ENCODE measurements around the gene ENC1.
A peak's percentile ranks its signal among the peaks of the same experiment; 100 is the strongest.

Gene ENC1

GRCh38 chr5:74630453-74631066, 10.0 kb downstream of the ENC1 start:
- no peak for DNase-seq

DNA sequence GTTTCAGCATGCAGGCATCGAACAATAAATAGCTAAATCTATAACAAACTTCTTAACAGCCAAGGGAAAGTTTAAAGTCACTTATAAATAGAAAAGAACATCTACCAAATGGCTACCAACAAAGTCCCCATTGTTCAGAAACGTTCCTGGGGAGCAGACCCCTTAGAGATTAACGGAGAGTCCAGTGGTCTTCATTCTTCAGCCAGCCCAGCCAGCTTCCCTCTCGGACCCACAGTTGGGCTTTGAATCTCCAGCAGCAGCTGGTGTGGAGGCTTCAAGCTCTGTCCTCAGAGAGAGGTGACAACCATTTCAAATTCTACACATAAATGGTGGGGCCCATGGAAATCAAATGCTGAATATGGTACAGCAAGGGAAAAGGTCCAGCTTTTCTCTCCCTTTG, 11.2 kb downstream of the ENC1 start:
- no peak for DNase-seq

DNA sequence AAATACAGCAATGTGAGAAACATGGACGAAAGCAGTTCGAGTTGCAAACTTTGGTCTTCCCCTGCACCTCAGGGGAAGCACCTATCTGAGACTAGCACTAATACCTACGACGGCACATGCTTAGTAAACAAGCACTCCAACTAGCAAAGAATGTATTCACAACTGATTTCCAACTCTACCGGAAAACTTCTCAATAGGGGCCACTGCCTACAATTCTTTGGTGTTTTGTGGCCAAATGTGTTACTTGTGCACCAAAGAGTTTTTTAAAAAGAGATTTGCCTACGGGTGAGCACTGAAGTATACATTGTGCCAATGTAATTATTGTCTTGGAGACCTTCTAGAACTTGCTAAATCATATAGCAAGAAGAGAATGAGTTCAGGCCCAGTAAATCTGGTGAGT, 12.2 kb downstream of the ENC1 start:
- DNase-seq, result no peak

DNA sequence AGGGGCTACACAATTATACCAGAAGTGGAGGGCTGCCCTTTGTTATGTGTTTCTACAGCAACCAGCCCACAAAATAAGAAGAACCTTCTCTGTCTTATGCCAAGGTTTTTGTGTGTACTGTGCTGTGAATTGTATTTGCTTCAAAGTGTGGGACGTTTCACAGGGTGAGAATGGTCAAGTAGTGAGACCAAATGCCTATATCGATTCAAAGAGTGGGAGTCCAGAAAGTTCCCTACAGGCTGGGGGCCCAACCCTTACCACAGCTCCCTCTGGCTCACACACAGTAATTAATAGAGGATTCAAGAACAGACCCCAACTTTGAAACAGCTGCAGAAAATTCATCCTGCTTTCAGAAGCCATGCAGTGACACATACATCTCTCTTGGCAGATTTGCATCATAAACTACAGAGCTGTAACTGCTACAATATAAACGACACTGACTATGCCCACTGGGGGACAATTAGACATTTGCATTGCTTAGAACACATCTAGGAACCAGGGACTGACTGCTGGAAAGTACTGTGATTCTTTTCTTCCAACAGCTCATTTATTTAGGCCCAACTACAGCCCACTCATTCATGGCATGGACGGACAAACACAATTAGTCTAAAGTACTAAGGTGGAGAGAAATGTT, 12.8 kb downstream of the ENC1 start:
- DNase-seq, result no peak

- no peak for DNase-seq
Observed at GRCh38 chr5:74626386-74627222, 13.9 kb downstream of the ENC1 start.

DNA sequence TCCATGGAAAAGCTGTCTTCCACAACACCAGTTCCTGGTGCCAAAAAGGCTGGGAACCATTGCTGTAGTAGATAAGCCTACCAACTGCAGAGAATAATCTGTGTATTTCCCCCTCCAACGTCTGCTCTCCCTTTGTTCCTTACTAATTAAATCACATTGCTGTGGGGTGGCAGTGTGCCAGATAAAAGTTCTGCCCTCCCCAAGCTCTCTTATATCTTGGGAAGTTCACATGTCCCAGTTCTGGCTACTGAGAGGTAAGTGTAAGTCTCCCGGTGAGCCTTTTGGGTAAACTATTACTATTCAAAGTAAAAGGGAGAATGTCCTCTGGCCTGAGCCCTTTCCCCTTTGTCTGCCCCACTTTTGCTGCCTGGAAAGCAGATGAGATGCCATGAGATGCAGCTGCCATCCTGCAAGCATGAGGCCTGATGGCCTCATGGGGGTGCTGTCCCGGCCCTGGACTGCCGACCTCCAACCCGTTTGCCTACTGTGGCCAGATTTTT, 14.7 kb downstream of the ENC1 start:
- no peak for DNase-seq

- no peak for DNase-seq
Observed at GRCh38 chr5:74624931-74625505, 15.5 kb downstream of the ENC1 start.

GRCh38 chr5:74624501-74624900, 16.0 kb downstream of the ENC1 start:
- no peak for DNase-seq

DNA sequence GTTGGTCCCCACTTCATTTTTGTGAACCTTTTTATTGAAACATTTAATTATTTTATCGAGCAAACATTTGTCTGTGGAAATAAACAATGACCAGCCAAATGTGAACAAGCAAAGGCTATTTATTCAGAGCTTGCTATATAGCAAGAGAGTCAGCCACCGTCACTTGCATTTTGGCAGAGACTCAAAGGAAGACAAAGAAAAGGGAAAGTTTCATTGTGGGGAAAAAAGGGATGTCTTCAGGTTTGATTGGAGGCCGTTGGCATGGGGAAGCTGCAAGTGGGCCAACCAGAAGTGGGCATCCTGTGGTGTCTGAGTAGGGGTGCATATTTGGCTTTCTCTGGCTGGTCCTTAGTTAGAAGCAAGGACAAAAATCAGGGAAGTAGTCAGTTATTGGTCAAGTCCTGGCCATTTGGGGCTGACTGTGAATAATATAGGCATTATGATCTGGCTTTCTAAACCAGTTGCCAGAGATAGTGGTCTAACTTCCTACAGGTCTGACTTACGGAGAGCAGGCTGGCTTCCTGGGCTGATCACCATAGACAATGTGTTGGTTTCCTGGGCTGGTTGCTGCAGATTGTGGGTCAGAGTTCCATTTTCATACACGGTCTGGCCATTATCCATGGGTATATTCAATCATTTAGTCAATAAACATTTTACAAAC, 16.6 kb downstream of the ENC1 start:
- peak; percentile 43 for DNase-seq

DNA sequence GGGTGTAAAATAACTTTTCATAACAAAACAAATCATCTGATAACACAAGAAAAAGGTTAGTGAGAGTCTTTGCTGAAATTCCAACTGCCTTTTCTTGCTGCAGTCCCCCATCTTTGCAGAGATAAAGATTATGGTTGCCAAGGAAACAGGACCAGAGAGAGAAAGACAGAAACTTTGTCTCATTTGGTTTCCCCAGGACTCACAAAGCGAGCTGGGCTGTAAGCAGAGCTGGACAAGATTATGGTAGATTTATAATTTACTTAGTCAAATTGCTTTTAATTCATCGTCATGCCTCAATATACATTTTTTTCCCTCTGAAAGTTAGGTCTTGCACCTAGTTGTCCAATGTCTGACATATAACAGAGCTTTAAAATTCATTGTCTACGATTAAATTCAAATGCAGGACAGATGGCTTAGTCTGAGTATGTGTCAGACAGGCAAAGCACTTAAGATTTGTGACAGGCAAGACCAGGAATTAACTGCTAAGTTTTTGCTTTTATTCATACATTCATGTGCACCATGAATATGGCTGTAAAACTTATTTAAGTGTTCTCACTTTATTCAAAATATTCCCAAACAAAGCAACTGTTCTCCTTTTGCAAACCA, 17.4 kb downstream of the ENC1 start:
- no peak for DNase-seq

GRCh38 chr5:74622122-74622521, 18.4 kb downstream of the ENC1 start:
- DNase-seq, result no peak

GRCh38 chr5:74621492-74621891, 19.0 kb downstream of the ENC1 start:
- no peak for DNase-seq

GRCh38 chr5:74619308-74619707, 21.2 kb downstream of the ENC1 start:
- no peak for DNase-seq

DNA sequence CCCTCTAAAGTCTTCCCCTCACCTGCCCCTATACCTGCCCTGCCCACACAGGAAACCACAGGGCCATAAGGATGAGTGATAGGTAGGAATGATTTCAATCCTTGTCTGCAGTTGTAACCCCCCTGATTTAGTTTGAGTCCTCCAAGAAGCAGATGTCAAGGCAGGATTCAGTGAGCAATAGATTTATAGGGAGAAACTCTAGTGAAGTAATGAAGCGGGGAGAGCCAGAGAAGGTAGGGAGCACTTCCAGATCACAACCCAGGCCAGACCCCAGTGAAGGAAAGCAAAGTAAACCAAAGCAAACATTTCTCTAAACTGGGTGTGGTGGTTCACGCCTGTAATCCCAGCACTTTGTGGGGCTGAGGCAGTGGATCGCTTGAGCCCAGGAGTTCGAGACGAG, 22.4 kb downstream of the ENC1 start:
- DNase-seq, result no peak

DNA sequence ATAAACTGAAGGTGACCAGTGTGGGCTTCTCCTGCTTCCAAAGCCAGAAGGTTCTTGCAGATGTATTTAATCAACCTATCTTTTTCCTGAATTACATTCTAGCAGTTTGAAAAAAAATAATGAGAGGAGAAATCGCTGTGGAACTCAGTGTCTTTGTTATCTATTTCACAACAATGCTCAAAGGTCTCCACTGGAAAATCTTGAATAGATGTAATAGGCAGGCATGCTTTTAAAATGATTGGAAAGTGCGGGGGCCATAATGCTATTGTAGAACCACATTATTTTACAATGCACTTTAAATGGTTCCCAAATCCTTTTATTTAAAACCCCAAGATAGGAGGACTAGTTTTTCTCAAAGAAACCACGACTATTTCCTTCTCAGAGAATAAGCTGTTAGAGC, 23.3 kb downstream of the ENC1 start:
- DNase-seq, result no peak

DNA sequence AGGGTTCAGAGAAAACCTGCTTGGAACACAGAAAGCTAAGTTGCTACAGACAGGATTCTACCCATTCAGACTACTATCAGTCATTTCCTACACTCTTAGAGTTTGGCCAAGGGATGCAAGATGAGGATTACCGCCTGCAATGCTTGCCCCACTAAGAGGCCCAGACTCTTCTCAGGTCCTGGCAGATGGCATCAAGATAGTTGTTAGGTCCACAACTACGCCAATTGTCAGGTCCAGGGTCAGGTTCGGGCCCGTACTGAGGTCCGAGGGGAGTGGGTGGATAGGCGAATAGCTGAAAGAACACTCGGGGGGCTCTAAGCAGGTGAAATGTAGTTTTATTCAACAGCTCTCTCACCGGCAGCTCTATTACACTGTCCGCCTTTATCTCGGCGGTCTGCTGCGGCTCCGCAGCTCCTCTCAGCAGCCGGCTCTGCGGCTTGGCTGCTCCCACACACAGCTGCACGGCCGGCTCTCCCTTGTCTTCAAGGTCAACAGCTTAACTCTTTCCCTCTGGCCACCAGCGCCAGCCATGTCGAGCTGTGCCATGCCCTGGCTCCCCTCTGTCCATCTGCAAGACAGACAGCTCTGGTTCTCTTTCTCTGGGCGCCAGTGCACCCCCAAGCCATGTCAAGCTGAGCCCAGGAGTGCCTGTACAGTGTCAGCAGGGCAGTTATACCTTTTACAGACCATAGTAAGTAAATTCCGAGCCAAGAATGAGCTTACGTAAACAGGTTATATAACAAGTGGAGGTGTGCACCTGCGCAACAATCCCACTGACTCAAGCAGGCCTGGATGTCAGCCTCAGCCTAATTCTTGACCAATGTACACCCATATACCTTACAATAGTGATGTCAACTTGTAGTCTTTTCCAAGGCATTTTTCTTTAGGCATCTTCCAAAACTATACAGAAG, 24.0 kb downstream of the ENC1 start:
- DNase-seq, result no peak

DNA sequence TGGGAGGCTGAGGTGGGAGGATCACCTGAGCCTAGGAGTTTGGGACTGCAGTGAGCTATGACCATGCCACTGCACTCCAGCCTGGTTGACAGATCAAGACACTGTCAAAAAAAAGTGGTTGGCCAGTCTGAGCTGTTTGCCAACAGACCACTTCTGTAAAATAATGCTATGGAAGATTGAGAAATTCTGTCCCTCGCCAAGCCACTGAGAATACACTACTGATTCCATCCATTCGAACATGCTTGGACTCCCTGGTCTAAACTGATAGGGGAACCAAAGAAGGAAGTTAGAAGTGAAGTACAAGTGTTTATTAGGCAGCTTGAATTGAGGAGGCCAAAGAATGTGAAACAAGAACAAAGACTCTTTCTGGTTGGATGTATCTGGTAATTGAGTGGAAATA, 27.2 kb downstream of the ENC1 start:
- no peak for DNase-seq

DNA sequence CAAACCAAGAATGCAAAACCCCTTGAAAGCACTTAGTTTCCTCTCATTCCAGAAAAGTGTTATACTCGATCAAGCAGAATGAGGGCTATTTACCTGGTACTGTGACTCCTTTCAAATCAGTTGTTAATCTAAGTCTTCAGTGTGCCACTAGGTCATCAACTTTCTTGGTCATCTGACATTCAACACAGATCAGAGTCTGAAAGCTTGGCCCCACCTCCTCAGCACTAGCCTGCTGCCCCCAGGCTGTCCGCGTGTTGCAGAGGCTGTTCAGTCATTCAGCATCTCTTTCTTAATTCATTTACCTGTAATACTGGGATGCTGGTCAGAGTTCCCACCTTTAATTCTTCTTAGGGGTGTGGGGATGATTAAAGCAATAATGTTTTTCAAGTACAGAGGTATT, 28.5 kb downstream of the ENC1 start:
- DNase-seq, result no peak

DNA sequence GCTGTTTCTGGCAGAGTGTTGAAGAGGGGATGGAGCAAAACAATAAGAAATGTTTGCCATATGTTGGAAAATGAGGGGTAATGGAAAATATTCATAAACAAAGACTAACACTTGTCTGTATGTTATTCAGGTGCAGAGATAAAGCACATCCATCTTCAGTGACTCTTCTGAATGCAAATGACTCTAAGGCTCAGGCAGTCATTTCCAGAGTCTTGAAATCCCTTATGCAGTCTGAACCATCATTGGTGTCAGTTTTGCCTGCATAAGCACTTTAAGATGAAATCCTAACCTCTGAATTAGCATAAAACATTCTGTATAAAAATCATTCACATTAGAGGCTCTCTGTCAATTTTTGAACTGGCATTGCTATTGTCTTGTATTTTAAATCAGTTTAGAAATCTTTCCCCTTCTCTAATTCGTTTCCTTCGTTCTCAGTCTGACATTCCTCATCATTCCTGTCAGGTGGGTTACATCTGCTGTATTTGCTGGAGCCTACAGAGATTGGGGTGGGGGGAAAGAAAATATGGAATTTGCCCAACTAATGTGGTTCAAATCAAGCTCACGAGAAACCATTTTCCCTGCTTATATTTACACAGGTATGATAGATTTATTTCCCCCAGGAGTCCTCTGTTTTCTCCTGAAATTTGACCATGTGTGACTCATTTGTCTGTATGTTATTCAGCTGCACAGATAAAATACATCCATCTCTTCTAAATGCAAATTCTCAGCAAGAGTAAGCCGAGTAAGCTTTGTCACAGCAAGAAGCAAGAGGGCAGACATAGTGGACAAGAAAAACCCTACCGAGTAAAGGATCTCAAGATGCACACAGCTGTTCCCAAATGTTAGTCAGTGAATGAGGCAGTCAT, 31.6 kb downstream of the ENC1 start:
- DNase-seq, result no peak

DNA sequence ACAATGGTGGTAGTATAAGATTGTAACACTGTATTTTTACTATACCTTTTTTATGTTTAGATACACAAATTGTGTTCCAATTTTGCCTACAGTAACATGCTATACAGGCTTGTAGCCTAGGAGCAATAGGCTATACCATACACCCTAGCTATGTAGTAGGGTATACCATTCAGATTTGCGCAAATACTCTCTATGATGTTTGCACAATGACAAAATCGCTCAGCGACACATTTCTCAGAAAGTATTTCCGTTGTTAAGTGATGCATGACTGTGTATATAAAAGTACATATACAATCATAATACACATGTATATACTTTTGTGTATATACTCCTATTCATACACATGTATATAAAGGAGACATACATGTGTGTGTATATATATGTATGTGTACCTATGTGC, 34.8 kb downstream of the ENC1 start:
- no peak for DNase-seq

GRCh38 chr5:74603376-74603775, 37.2 kb downstream of the ENC1 start:
- DNase-seq, result no peak
